ENCODE data around the gene CCDC8.
"Not testable (repeated sequence)": the region's sequence is repeated elsewhere in the genome, so short reads cannot be mapped to it uniquely, and the experiment has no call there.

The CCDC8 gene

DNA sequence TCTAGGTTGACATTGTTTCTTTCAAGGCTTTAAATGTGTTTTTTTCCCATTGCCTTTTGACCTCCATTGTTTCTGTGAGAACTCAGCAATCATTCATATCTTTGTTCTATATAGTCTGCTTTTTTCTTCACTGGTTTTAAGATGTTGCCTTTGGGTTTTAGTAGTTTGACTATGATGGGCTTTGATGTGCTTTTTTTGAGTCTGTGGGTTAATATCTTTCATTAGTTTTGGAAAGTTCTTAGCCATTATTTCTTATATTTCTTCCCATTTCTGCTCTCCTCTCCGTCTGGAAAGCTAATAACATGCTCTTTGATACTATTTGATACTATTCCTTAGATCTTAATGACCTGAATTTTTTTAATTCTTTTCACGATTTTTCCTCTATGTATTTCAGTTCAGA lies 32.7 kb downstream of the CCDC8 start:
- no peaks in the 10 kb centered on the region for H3K27me3 ChIP-seq (ENCODE audit: insufficient read depth, low read length, poor library complexity)
- H3K9ac ChIP-seq (ENCODE audit: low read depth, low read length): no peak overlapping the region
- no peak overlapping the region for H3K27ac ChIP-seq (ENCODE audit: low read length)
- DNase-seq: no peak
- no peak for TF ChIP-seq EZH2 (IDR thresholded peaks at IDR 0.05; ENCODE audit: borderline replicate concordance, low read depth, low read length, severe bottlenecking)
- TF ChIP-seq, protein P1, sequence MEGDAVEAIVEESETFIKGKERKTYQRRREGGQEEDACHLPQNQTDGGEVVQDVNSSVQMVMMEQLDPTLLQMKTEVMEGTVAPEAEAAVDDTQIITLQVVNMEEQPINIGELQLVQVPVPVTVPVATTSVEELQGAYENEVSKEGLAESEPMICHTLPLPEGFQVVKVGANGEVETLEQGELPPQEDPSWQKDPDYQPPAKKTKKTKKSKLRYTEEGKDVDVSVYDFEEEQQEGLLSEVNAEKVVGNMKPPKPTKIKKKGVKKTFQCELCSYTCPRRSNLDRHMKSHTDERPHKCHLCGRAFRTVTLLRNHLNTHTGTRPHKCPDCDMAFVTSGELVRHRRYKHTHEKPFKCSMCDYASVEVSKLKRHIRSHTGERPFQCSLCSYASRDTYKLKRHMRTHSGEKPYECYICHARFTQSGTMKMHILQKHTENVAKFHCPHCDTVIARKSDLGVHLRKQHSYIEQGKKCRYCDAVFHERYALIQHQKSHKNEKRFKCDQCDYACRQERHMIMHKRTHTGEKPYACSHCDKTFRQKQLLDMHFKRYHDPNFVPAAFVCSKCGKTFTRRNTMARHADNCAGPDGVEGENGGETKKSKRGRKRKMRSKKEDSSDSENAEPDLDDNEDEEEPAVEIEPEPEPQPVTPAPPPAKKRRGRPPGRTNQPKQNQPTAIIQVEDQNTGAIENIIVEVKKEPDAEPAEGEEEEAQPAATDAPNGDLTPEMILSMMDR (IDR thresholded peaks at IDR 0.05; ENCODE audit: borderline replicate concordance, extremely low read depth, low read length, poor library complexity, severe bottlenecking): no peak
- H2AFZ ChIP-seq (ENCODE audit: low read depth, low read length): no peak overlapping the region
- ATAC-seq (ENCODE audit: insufficient read depth, low read depth): no peak
- H3K79me2 ChIP-seq (ENCODE audit: insufficient read depth, low read length): no peaks in the 10 kb centered on the region; the same call in 1 of the 2 replicates
- H3K9me3 ChIP-seq (ENCODE audit: insufficient read depth, low read length, severe bottlenecking): no peaks in the 10 kb centered on the region
- no peak overlapping the region for H3K4me2 ChIP-seq (ENCODE audit: insufficient read depth, low read length)
- H3K4me3 ChIP-seq (ENCODE audit: low read depth in 1 of 2, low read length in 2 of 2): no peak overlapping the region
- H3K36me3 ChIP-seq (ENCODE audit: insufficient read depth, low read length): peaks cover 99% of the 10 kb centered on the region
- no peaks in the 10 kb centered on the region for H3K4me1 ChIP-seq (ENCODE audit: insufficient read depth, low read length)
- H4K20me1 ChIP-seq (ENCODE audit: insufficient read depth, low read length): peaks cover 17% of the 10 kb centered on the region

DNA sequence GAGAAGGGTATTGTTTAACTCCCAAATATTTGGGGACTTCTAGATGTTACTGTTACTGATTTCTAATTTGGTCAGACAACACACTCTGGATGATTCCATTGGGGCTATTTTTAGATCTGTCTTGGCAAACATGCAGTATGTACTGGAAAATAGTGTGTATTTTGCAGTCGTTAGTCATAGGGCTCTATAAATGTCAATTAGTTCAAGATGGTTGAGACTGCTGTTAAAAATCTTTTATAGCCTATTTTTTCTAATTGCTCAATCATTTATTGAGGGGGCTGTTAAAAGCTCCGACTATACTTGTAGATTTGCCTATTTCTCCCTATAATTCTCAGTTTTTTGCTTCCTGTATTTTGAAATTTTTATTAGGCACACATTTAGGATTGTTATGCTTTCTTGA lies 35.1 kb downstream of the CCDC8 start:
- no peak for DNase-seq
- H3K9ac ChIP-seq (ENCODE audit: low read depth, low read length): no peak overlapping the region
- no peak overlapping the region for H2AFZ ChIP-seq (ENCODE audit: low read depth, low read length)
- H3K4me3 ChIP-seq (ENCODE audit: low read depth in 1 of 2, low read length in 2 of 2): no peak overlapping the region
- H3K79me2 ChIP-seq (ENCODE audit: insufficient read depth, low read length): peaks cover 11% of the 10 kb centered on the region; the same call in 1 of the 2 replicates
- no peak for ATAC-seq (ENCODE audit: insufficient read depth, low read depth)
- no peak overlapping the region for H3K27ac ChIP-seq (ENCODE audit: low read length)
- H4K20me1 ChIP-seq (ENCODE audit: insufficient read depth, low read length): peaks cover 32% of the 10 kb centered on the region
- H3K4me1 ChIP-seq (ENCODE audit: insufficient read depth, low read length): 0 out of 2 replicates have a peak, but pooled peaks cover 6% of the 10 kb centered on the region
- H3K27me3 ChIP-seq (ENCODE audit: insufficient read depth, low read length, poor library complexity): no peaks in the 10 kb centered on the region
- TF ChIP-seq EZH2 (IDR thresholded peaks at IDR 0.05; ENCODE audit: borderline replicate concordance, low read depth, low read length, severe bottlenecking): no peak
- TF ChIP-seq, protein P1 (IDR thresholded peaks at IDR 0.05; ENCODE audit: borderline replicate concordance, extremely low read depth, low read length, poor library complexity, severe bottlenecking): no peak
- H3K9me3 ChIP-seq (ENCODE audit: insufficient read depth, low read length, severe bottlenecking): no peaks in the 10 kb centered on the region
- no peak overlapping the region for H3K4me2 ChIP-seq (ENCODE audit: insufficient read depth, low read length)
- peaks cover 98% of the 10 kb centered on the region for H3K36me3 ChIP-seq (ENCODE audit: insufficient read depth, low read length)

DNA sequence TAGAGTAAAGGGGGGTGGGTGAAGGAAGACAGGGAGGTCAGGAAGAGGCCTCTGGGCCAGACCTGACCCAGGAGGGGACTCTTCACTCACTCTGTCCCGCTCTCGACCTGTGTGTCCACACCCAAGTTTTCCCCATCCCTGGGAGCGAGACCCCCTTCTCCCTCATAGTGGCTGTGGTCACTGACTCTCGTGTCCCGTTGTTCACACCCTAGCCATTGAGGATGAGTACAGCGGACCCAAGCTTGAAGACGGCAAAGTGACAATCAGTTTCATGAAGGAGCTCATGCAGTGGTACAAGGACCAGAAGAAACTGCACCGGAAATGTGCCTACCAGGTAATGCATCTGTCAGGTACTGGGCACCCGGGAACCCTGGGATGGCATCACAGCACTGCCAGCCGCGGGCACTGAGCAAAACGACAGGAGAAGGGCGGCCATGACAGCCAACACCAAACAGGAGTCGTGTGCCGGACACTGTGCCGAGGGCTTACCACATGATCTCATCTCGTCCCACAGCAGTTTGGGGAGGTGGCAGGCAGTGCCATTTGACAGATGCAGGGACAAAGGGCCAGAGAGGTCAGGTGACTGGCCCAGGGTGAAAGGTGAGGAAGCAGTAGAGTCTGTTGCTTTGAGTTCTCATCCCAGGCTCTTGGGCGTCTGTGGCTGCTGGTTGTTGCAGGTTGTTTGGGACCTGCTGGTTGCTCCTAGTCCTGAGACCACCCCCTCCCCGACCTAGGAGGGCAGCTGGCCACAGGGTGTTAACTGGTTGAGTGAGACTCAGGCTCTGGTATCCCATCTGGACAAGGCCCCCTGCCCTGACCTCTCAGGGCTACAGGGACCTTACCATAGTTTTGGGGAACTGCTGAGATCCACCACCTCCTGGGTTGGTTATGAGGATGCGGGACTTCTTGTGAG lies 36.9 kb downstream of the CCDC8 start:
- Histone ChIP-seq H3K9ac (ENCODE audit: low read depth, low read length) (no peak overlapping the region), H2AFZ (ENCODE audit: low read depth, low read length) (no peak overlapping the region), H3K27ac (ENCODE audit: low read length) (no peak overlapping the region), H3K79me2 (ENCODE audit: insufficient read depth, low read length) (peaks cover 28% of the 10 kb centered on the region), H3K9me3 (ENCODE audit: insufficient read depth, low read length, severe bottlenecking) (no peaks in the 10 kb centered on the region), H3K27me3 (ENCODE audit: insufficient read depth, low read length, poor library complexity) (no peaks in the 10 kb centered on the region), H3K36me3 (ENCODE audit: insufficient read depth, low read length) (peaks cover 92% of the 10 kb centered on the region), H4K20me1 (ENCODE audit: insufficient read depth, low read length) (peaks cover 50% of the 10 kb centered on the region), H3K4me2 (ENCODE audit: insufficient read depth, low read length) (no peak overlapping the region), H3K4me3 (ENCODE audit: low read depth in 1 of 2, low read length in 2 of 2) (no peak overlapping the region), H3K4me1 (ENCODE audit: insufficient read depth, low read length) (0 out of 2 replicates have a peak, but pooled peaks cover 6% of the 10 kb centered on the region)
- DNase-seq (no peak), ATAC-seq (ENCODE audit: insufficient read depth, low read depth) (no peak)
- no peak for TF ChIP-seq EZH2 (IDR thresholded peaks at IDR 0.05; ENCODE audit: borderline replicate concordance, low read depth, low read length, severe bottlenecking)
- TF ChIP-seq, protein P1 (IDR thresholded peaks at IDR 0.05; ENCODE audit: borderline replicate concordance, extremely low read depth, low read length, poor library complexity, severe bottlenecking): no peak

DNA sequence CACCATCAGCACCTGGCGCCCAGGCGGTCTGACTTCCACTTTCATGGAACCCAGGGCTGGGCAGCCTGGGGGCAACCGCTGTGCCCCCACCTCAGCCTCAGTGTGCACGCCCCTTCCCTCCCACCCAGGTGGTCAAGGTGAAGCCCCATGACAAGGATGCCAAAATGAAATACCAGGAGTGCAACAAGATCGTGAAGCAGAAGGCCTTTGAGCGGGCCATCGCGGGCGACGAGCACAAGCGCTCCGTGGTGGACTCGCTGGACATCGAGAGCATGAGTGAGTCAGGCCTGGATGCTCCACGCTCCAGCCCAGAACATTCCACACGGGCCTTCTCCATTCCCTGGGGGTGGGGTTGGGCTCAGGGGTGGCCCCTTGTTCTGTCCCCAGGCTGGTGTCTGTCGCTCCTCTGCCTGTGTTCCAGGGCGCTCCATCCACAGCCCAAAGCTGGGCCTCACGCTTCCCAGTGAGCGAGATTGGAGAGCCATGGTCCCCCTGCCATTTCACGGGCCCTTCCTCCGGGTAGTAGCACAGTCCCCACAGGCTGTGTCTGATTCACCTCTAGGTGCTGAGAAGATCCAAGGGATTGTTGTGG lies 37.8 kb downstream of the CCDC8 start:
- H2AFZ ChIP-seq (ENCODE audit: low read depth, low read length); DNase-seq; H3K9ac ChIP-seq (ENCODE audit: low read depth, low read length); ATAC-seq (ENCODE audit: insufficient read depth, low read depth); H3K9me3 ChIP-seq (ENCODE audit: insufficient read depth, low read length, severe bottlenecking); H3K4me2 ChIP-seq (ENCODE audit: insufficient read depth, low read length); H3K27ac ChIP-seq (ENCODE audit: low read length); H3K27me3 ChIP-seq (ENCODE audit: insufficient read depth, low read length, poor library complexity); H3K4me3 ChIP-seq (ENCODE audit: low read depth in 1 of 2, low read length in 2 of 2); H3K4me1 ChIP-seq (ENCODE audit: insufficient read depth, low read length): not testable (repeated sequence)
- Histone ChIP-seq H4K20me1 (ENCODE audit: insufficient read depth, low read length) (peaks cover 54% of the 10 kb centered on the region), H3K36me3 (ENCODE audit: insufficient read depth, low read length) (peaks cover 91% of the 10 kb centered on the region), H3K79me2 (ENCODE audit: insufficient read depth, low read length) (peaks cover 36% of the 10 kb centered on the region)

Measured in DND-41 (cell line).